GM10266 (cell line): ENCODE data around the gene CHTOP.
"Not testable (repeated sequence)": the region's sequence is repeated elsewhere in the genome, so short reads cannot be mapped to it uniquely, and the experiment has no call there.

Experiments
- DNase-seq: peaks from one replicate; pipeline ENCODE4 v3.0.0; 2012; ENCODE audit errors: extremely low spot score
- TF ChIP-seq, protein P1 (sequence below): IDR thresholded peaks from 2 replicates; pipeline ENCODE4 v1.5.1; 2012; ENCODE audit warnings: mild to moderate bottlenecking, low read depth; ENCODE audit not compliant: control insufficient read depth, insufficient read depth; ENCODE audit errors: missing control alignments

Gene CHTOP

DNA sequence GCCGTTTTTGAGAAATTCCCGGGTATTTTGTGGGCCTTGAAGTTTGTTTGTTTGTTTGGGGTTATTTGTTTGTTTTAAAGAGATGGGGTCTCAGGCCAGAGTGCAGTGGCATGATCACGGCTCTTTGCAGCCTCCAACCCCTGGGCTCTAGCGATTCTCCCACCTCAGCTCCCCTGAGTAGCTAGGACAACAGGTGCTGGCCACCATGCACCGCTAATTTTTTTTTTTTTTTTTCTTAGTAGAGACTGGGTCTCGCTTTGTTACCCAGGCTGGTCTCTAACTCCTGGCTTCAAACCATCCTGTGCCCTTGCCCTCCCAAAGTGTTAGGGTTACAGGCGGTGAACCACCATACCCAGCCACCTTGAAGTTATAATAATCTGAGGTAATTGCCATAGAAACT lies 2.0 kb downstream of the CHTOP start:
- DNase-seq: no peak
- TF ChIP-seq, protein P1, sequence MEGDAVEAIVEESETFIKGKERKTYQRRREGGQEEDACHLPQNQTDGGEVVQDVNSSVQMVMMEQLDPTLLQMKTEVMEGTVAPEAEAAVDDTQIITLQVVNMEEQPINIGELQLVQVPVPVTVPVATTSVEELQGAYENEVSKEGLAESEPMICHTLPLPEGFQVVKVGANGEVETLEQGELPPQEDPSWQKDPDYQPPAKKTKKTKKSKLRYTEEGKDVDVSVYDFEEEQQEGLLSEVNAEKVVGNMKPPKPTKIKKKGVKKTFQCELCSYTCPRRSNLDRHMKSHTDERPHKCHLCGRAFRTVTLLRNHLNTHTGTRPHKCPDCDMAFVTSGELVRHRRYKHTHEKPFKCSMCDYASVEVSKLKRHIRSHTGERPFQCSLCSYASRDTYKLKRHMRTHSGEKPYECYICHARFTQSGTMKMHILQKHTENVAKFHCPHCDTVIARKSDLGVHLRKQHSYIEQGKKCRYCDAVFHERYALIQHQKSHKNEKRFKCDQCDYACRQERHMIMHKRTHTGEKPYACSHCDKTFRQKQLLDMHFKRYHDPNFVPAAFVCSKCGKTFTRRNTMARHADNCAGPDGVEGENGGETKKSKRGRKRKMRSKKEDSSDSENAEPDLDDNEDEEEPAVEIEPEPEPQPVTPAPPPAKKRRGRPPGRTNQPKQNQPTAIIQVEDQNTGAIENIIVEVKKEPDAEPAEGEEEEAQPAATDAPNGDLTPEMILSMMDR: no peak

DNA sequence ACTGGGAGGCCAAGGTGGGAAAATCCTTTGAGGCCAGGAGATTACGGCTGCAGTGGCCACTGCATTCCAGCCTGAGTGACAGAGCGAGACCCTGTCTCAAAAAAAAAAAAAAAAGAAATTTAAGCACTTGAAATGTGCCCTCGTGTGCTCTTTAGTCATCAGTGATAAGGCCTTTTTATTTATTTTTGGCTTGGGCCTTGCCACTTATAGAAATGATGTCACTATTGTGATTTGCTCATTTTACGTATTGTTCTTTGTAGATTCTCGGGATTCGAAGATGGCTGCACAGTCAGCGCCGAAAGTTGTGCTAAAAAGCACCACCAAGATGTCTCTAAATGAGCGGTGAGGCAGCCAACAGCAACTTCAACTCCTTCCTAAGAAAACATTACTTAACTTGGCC lies 2.4 kb downstream of the CHTOP start:
- DNase-seq: no peak
- TF ChIP-seq, protein P1: no peak

DNA sequence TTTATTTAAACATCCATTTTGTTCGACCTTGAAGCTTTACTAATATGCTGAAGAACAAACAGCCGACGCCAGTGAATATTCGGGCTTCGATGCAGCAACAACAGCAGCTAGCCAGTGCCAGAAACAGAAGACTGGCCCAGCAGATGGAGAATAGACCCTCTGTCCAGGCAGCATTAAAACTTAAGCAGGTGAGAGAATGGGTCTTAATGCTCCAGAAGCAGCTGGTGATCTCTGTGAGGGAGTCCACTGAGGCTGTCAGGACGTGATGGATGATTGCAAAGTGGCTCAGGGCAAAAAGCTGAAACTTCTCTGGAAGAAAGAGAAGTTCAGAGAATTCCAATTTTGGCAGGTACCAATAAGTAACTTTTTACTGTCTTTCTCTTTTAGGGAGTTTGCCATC lies 4.4 kb downstream of the CHTOP start:
- TF ChIP-seq, protein P1: no peak
- DNase-seq: no peak

DNA sequence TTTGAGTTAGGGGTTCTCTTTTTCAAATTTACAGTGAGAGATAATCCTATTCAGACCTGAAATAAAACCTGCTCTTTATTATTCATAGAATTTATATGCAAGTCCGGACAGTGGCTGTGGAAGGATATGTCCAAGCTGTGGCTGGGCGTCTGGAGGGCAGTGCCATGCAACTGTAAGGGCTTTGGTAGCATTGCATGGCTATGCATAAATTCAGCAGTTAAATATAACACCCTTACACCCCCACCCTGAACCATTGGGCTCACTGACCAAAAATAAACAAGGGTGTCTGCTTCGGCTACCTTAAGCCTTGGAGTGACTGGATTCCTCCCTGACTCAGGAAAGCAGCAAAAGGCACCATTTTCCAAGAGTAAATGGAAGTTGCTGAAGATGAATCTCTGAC lies 5.4 kb downstream of the CHTOP start:
- TF ChIP-seq, protein P1: no peak
- DNase-seq: no peak

DNA sequence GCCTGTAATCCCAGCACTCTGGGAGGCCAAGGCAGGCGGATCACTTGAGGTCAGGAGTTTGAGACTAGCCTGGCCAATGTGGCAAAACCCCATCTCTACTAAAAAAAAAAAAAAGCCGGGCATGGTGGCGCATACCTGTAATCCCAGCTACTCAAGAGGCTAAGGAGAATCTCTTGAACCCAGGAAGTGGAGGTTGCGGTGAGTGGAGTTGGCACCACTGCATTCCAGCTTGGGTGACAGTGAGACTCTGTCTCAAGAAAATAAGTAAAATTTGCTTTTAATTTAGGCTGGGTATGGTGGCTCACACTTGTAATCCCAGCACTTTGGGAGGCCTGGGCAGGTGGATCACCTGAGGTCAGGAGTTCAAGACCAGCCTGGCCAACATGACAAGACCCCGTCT lies 6.3 kb downstream of the CHTOP start:
- not testable (repeated sequence) for DNase-seq

DNA sequence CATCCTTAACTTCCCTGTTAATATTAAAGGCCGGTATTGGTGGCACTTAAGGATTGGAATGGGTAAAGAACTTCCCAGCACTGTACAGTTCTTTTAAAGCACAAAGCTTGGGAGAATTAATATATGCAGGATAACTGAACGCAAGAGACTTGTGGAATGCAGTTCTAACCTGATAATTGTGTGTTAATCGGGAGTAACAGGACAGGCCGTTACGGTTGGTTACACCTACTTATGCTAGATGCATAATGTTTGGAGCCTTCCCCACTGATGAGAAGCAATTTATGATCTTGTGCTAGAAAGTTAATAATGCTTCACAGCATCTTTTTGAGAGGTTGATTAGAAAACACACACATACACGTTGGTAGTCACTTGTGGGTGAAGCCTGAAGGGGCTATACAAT lies 7.0 kb downstream of the CHTOP start:
- no peak for DNase-seq
- TF ChIP-seq, protein P1: no peak

DNA sequence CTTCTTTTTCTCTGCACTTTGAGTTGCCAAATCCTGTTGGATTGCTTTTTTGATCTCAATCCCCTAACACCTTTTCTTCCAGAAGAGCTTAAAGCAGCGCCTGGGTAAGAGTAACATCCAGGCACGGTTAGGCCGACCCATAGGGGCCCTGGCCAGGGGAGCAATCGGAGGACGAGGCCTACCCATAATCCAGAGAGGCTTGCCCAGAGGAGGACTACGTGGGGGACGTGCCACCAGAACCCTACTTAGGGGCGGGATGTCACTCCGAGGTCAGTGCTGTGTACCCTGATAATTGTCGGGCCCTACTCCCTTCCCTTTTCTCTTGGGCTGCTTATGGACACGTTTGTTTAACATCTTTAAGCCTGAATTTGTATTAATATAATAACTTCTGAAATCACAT lies 8.3 kb downstream of the CHTOP start:
- no peak for DNase-seq
- TF ChIP-seq, protein P1: no peak

DNA sequence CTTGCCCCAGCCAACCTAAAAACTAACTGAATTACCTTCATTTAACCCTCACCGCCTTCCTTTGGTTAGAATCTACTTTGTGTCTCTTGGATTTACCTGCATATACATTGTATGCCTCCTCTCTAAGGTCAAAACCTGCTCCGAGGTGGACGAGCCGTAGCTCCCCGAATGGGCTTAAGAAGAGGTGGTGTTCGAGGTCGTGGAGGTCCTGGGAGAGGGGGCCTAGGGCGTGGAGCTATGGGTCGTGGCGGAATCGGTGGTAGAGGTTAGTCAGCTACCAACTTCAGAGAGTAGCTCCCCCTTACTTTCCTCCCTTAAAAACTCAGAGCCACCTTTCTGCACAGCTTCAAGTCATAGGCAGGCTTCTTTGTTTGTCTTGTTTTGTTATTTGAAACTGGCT lies 9.2 kb downstream of the CHTOP start:
- TF ChIP-seq, protein P1: no peak

More for the DNA sequence above, 9.2 kb downstream of the CHTOP start:
- no peak for DNase-seq
